HG02759 (cell line): ENCODE measurements around the gene CHKB.

Experiments
- ATAC-seq: cut with Tn5 transposase; IDR thresholded peaks from one replicate; pipeline ENCODE4 v1.9.1; 2021; ENCODE audit warnings: mild to moderate bottlenecking, moderate library complexity; ENCODE audit not compliant: unreplicated experiment

The CHKB gene

DNA sequence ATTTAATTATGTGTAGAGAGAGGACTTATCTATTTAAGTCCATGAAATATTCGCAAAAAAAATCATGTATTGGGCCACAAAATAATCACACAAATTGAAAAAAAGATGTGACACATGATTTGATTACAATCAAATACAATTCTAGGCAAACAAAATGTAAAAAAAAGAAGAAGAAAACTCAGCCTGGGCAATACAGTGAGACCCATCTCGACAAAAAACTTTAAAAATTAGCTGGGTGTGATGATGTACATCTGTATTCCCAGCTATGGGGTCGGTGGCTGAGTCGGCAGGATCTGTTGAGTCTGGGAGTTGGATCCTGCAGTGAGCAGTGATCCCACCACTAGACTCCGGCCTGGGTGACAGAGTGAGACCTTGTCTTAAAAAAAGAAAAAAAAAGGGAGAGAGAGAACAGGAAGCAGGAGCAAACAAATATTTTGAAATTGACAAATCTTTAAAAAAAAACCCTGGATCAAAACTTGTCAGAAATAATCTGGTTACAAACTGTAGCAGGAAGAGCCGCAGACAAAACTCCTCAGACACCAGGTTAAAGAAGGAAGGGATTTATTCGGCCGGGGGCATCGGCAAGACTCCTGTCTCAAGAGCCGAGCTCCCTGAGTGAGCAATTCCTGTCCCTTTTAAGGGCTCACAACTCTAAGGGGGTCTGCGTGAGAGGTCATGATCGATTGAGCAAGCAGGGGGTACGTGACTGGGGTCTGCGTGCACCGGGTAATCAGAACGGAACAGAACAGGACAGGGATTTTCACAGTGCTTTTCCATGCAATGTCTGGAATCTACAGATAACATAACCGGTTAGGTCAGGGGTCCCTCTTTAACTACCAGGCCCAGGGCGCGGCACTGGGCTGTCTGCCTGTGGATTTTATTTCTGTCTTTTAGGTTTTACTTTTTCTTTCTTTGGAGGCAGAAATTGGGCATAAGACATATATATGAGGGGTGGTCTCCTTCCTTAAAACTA lies 49.5 kb downstream of the CHKB start:
- ATAC-seq: no peak

DNA sequence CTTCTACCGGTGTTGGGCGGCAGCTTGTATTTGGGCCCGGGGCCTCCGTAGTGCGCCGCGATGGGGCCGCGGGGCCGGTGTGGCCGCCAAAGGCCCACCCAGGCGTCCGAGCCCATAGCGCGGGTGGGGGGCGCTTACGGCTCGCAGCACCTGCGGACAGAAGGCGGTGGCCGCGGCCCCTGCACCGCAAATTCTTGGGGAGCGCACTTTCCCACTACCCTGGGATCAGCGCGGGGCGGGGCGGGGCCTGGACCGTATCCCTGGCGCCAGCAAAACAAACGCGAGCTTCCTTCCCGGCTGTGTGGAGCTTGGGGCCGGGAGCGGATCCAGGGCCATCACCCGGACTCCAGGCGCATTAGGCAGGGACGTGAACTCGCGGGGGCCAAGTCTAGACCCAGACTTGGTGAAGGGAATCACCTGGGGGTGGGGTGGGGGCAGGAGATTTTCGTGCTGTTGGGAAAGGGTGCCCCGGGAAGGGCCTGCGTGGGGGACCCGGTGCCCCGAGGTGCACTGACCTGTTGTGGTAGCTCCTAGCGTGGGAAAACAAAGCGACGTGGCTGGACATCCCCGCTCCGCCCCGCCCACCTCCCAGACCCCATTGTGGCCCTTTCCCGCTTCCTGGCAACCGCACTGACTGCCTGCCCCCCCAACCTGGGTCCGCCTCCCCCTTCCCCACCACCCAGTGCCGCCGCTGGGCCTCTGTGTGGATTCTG lies 50.5 kb downstream of the CHKB start:
- no peak for ATAC-seq

DNA sequence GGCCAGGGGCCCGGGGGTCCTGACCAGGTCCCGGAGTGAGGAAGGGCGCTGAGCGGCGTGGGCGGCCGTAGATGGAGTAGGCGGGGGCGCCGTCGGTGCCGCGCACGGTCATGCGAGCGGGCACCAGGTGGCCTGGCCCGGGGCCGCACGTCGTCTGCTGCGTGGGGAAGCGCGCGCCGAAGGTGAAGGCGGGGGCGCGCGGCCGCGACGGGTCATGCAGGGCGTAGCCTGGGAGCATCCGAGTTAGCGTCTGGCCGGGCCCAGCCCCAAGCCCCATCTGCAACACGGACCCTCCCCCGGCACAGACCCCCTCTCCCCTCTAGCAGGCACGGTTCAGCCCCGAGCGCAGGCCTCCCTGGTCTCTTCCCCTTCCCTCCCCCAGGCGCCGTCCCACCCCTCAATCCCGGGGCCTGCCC lies 51.1 kb downstream of the CHKB start:
- no peak for ATAC-seq

DNA sequence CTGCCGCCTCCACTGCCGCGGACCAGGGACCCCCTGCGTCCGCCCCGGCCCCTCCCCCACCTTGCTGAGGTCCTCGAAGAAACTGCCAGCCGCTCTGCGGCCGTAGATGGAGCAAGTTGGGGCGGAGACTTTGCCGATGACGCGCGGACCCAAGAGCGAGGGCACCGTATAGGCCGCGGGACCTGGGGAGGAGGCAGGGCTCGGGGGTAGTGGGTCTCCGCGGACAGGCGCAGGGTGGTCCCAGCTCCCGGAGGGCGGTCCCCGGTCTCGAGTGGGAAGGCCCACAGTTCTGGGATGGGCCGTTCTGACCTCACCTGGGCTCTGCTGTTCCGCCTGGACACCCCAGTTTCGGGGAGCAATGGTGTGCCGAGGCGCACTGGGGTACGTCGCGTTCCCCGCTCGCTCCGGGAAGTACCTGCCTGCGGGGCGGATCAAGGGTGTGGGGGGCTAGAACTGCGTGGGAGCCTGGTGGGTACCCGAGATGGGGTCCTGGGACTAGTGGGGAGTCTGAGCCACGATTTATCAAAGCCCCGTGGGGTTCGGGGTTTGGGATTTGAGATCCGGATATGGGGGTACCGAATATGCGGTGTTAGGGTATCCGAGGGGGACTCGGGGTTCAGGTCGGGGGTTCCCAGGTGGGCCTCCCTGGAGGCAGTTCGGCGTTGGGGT lies 51.6 kb downstream of the CHKB start:
- ATAC-seq: no peak

DNA sequence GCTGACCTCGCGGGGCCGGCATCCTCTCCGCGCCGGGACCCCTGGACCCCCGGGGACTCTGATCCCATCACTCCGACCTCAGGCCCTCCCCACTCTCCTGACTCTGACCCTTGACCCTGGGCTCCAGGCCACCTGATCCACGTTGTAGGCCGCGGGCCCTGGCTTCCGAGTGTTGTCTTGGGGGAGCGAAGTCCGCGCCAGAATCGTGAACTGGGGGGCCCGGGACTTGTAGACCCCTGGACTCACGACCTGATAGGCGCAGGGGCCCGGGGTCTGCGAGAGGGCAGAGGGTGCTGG lies 52.1 kb downstream of the CHKB start:
- ATAC-seq: no peak

DNA sequence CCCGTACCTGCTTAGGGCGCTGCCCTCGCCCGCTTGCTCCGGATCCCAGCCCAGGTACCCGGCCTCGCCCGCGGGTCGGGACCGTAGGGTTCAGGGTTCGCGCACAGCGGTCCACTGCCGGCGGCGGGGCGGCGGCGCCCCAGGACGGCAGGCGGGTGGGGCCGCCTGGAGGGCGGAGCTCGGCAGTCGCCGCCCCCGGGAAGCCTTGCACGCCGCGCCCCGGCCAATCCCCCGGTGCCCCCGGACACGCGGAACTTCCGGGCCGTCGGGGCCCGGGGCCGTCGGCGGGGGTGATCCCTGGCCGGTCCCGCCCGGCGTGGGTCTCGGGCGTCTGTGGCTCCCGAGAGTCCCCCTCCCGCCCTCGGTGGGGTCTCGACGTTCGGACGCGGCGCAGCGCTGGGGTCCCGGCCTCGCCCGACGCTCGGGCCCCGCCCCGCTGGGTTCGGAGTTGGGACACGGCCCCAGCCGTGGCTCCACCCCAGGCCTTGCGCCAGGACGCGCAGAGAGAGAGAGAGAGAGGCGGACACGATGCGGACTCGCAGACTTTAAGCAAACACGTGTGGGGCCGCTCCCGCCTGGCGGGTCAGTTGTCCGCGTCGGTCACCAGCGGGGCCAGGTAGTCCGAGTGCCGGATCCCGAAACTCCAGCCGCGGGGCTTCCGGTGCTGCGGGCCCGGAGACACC lies 52.6 kb downstream of the CHKB start, which contains the start of gene TYMP:
TSS of gene TYMP (minus strand) at position 116 of the 683 bp plus-strand sequence. CDS start 303 bp downstream, outside the sequence.
- ATAC-seq: peak; percentile 25

DNA sequence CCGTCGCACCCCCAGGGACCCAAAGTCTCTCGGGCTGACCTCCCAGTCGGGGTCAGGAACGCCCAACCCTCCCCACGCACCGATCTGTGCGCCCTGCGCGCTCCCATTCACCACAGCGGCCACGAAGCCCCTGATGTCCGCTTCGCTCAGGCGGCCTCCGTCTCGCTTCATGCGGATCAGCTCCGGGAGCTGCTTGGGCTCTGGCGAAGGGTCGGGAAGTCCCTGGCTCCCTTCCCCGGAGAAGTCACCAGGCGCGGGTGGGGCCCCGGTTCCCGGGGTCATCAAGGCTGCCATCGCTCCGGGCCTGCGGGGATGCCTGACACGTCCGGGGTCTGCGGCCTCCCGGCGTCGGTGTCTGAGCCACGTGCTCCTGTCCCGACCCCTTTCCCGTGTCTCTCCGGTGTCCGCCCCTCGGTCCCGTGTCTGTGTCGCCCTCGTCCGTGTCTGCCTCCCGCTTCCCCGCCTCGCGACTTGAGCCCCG lies 53.2 kb downstream of the CHKB start:
- no peak for ATAC-seq
